Loucy (cell line): ENCODE results near the gene ARIH2.

ENCODE experiments used
- H2AFZ ChIP-seq: fragments of 200-600 bp; sonication (generic); 2 replicates; pipeline ENCODE4 v1.6.0; 2016; ENCODE audit warnings: antibody characterized with exemption, mild to moderate bottlenecking, low read length, moderate library complexity
- H3F3A ChIP-seq: fragments of 200-600 bp; 2 replicates; pipeline ENCODE4 v1.6.0; 2016; ENCODE audit warnings: antibody characterized with exemption, low read depth, mild to moderate bottlenecking
- H3K27me3 ChIP-seq: fragments of 200-600 bp; sonication (generic); 2 replicates; pipeline ENCODE4 v1.6.1; 2014; ENCODE audit warnings: low read length, mild to moderate bottlenecking; ENCODE audit not compliant: insufficient read depth, poor library complexity, severe bottlenecking
- H3K36me3 ChIP-seq: fragments of 200-600 bp; sonication (generic); 2 replicates; pipeline ENCODE4 v1.6.1; 2016; ENCODE audit warnings: low read length; ENCODE audit not compliant: insufficient read depth
- H3K4me1 ChIP-seq: fragments of 200-600 bp; sonication (generic); 2 replicates; pipeline ENCODE4 v1.5.1; 2014; ENCODE audit warnings: low read length, mild to moderate bottlenecking; ENCODE audit not compliant: insufficient read depth, poor library complexity, severe bottlenecking
- H3K4me2 ChIP-seq: fragments of 200-600 bp; sonication (generic); 2 replicates; pipeline ENCODE4 v1.6.0; 2014; ENCODE audit warnings: antibody characterized with exemption, low read length, low read depth, mild to moderate bottlenecking; ENCODE audit not compliant: poor library complexity, severe bottlenecking
- H3K4me3 ChIP-seq: fragments of 200-600 bp; sonication (generic); 2 replicates; pipeline ENCODE4 v1.5.1; 2014; ENCODE audit warnings: low read length, mild to moderate bottlenecking, mixed read lengths; ENCODE audit not compliant: poor library complexity, severe bottlenecking
- H3K79me2 ChIP-seq: fragments of 200-600 bp; sonication (generic); 2 replicates; pipeline ENCODE4 v1.6.1; 2014; ENCODE audit warnings: low read length; ENCODE audit not compliant: insufficient read depth
- H3K9ac ChIP-seq: fragments of 200-600 bp; sonication (generic); 2 replicates; pipeline ENCODE4 v1.6.0; 2014; ENCODE audit warnings: mild to moderate bottlenecking, low read depth, low read length, moderate library complexity; ENCODE audit not compliant: poor library complexity, severe bottlenecking
- H3K9me2 ChIP-seq: fragments of 200-600 bp; sonication (generic); replicated peaks from 2 replicates; pipeline ENCODE4 v1.6.1; 2016; ENCODE audit warnings: low read depth, low read length, mixed read lengths
- H3K9me3 ChIP-seq: fragments of 200-600 bp; sonication (generic); 2 replicates; pipeline ENCODE4 v1.6.1; 2014; ENCODE audit warnings: mild to moderate bottlenecking, antibody characterized with exemption, low read length, low read depth; ENCODE audit not compliant: insufficient read depth
- H4K20me1 ChIP-seq: fragments of 200-600 bp; sonication (generic); 2 replicates; pipeline ENCODE4 v1.6.0; 2014; ENCODE audit warnings: antibody characterized with exemption, low read length, mild to moderate bottlenecking; ENCODE audit not compliant: insufficient read depth, poor library complexity, severe bottlenecking
- CTCF ChIP-seq: fragments of 200-600 bp; sonication (generic); conservative IDR thresholded peaks from 2 replicates; pipeline ENCODE4 v1.5.1; 2014; ENCODE audit warnings: mild to moderate bottlenecking, antibody characterized with exemption, low read length
- EZH2phosphoT487 ChIP-seq: fragments of 200-600 bp; IDR thresholded peaks from 2 replicates; pipeline ENCODE4 v1.6.1; 2018; ENCODE audit warnings: antibody characterized with exemption, mild to moderate bottlenecking, moderate library complexity, borderline replicate concordance

The ARIH2 gene

GRCh38 chr3:48960841-48961413 is 42.3 kb downstream of the ARIH2 start:
- TF ChIP-seq CTCF: no peak
- TF ChIP-seq EZH2phosphoT487: no peak
- H3K36me3 ChIP-seq: peaks cover 31% of the 10 kb centered on the region; the same call in 1 of the 2 replicates
- no peak overlapping the region for H3K9ac ChIP-seq
- H3K9me3 ChIP-seq: no peaks in the 10 kb centered on the region
- peaks cover 4% of the 10 kb centered on the region for H4K20me1 ChIP-seq
- no peaks in the 10 kb centered on the region for H3K27me3 ChIP-seq
- no peak overlapping the region for H3K4me2 ChIP-seq
- H2AFZ ChIP-seq: no peak overlapping the region
- no peaks in the 10 kb centered on the region for H3K4me1 ChIP-seq
- no peaks in the 10 kb centered on the region for H3F3A ChIP-seq
- no peaks in the 10 kb centered on the region for H3K9me2 ChIP-seq
- H3K4me3 ChIP-seq: no peak overlapping the region
- no peaks in the 10 kb centered on the region for H3K79me2 ChIP-seq

DNA sequence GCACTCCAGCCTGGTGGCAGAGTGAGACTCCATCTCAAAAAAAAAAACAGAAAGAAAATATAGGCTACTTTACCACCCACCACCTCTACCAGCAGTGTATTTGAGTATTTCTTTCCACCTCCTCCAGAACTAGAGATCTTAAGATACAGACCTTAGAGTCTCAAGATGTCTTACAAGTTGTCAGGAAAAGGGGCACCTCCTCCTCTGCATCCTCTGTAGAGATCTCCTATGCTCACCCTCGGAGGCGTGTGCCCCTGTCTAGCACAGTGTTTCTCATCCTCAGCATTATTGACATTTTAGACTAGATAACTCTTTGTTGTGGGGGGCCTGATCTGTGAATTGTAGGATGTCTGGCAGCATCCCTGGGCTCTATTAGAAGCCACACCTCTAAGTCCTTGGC is 43.7 kb downstream of the ARIH2 start:
- Histone ChIP-seq H2AFZ (no peak overlapping the region), H3K27me3 (no peaks in the 10 kb centered on the region), H3K9me2 (no peaks in the 10 kb centered on the region), H3K4me2 (no peak overlapping the region), H3F3A (no peaks in the 10 kb centered on the region), H3K79me2 (no peaks in the 10 kb centered on the region), H3K9ac (no peak overlapping the region), H3K36me3 (peaks cover 45% of the 10 kb centered on the region; the same call in 1 of the 2 replicates), H3K9me3 (no peaks in the 10 kb centered on the region), H3K4me3 (no peak overlapping the region), H4K20me1 (peaks cover 4% of the 10 kb centered on the region), H3K4me1 (no peaks in the 10 kb centered on the region)
- no peak for TF ChIP-seq CTCF
- TF ChIP-seq EZH2phosphoT487: no peak

DNA sequence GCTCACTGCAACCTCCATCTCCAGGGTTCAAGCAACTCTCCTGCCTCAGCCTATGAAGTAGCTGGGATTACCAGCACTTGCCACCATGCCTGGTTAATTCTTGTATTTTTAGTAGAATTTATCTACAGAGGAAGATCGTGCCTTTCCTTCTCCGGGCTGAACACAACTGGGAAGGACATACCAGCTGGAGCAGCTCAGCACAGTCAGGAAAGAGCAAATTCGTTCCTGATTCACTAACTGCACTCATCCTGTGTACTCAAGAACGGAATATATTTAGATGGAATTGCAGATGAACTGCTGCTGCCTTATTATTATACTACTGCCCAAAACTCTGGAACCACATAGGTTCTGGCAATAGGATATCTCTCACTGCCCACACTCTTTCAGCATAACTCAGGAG is 44.3 kb downstream of the ARIH2 start:
- no peaks in the 10 kb centered on the region for H3K9me2 ChIP-seq
- no peaks in the 10 kb centered on the region for H3K79me2 ChIP-seq
- peaks cover 47% of the 10 kb centered on the region; the same call in 1 of the 2 replicates for H3K36me3 ChIP-seq
- no peaks in the 10 kb centered on the region for H3K9me3 ChIP-seq
- TF ChIP-seq EZH2phosphoT487: no peak
- no peak for TF ChIP-seq CTCF
- no peak overlapping the region for H2AFZ ChIP-seq
- peaks cover 4% of the 10 kb centered on the region for H4K20me1 ChIP-seq
- no peaks in the 10 kb centered on the region for H3K27me3 ChIP-seq
- H3K4me3 ChIP-seq: no peak overlapping the region
- H3K4me2 ChIP-seq: no peak overlapping the region
- no peaks in the 10 kb centered on the region for H3F3A ChIP-seq
- H3K4me1 ChIP-seq: no peaks in the 10 kb centered on the region
- no peak overlapping the region for H3K9ac ChIP-seq
